Pancreas (tissue), 10 donors: ENCODE measurements around the gene IL4I1. TPM values are rescaled to one million over a fixed set of nuclear protein-coding genes. Genes with fewer than 3 reads are reported as not detected.

Experiments
- ATAC-seq, 4 donors: fragments of 200-7000 bp; cut with Tn5 transposase; one replicate each; pipeline versions ENCODE4 v1.8.0 to v1.9.1; 2020; ENCODE audit warnings: mild to moderate bottlenecking in 4 of 4, moderate library complexity in 4 of 4
- DNase-seq, 6 donors: peaks; one replicate each; pipeline ENCODE4 v3.0.0-alpha.2; 2020
- FAIRE-seq: peaks from 2 replicates; lab custom pipeline; 2012; peaks lifted over from hg19 to GRCh38; lab: Jason Lieb, UNC
- H3K27ac ChIP-seq, 4 donors: fragments of 200-600 bp; sonication (generic); 1 replicate in 3 of 4; 2 replicates in 1 of 4; pipeline versions ENCODE4 v1.5.0 to v1.8.0; 2020
- H3K27me3 ChIP-seq, 4 donors: fragments of 200-600 bp; one replicate each; pipeline ENCODE4 v1.8.0; 2021
- H3K36me3 ChIP-seq, 3 donors: fragments of 200-600 bp; sonication (generic) in 1 of 3; one replicate each; pipeline versions ENCODE4 v1.5.0 to v1.8.0; 2020 to 2021
- H3K4me1 ChIP-seq, 3 donors: fragments of 200-600 bp; one replicate each; pipeline ENCODE4 v1.8.0; 2021
- H3K4me3 ChIP-seq, 4 donors: fragments of 200-600 bp; sonication (generic) in 2 of 4; one replicate each; pipeline versions ENCODE4 v1.5.0 to v1.8.0; 2020 to 2021
- H3K9me3 ChIP-seq, 4 donors: fragments of 200-600 bp; one replicate each; pipeline ENCODE4 v1.8.0; 2021
- WGBS, 2 donors: extraction: QIAGEN DNeasy Blood & Tissue Kit; methylation state at CpG; one replicate each; pipeline ENCODE4 v1.1.7; 2013; 5-methylcytosine and 5-hydroxymethylcytosine counted together
- intact Hi-C, 3 donors: fragments of 100-400 bp; cut with DNase I; formaldehyde crosslinking; loops; one replicate each; pipeline versions ENCODE4 v1.11.1 to v1.14.2; 2022
- polyA plus RNA-seq, 2 donors: library from polyadenylated mRNA; stranded (reverse); fragments of 200-250 nt; gene quantifications; one replicate each; pipeline ENCODE4 v1.2.3, GENCODE V29; 2013
- total RNA-seq, 6 donors: library from RNA; stranded (reverse); fragmentation: NEBNext Ultra II Directional in 4 of 6; extraction: Animal tissue kit (Norgen Biotek cat#: 25700) in 4 of 6; gene quantifications; one replicate each; pipeline versions ENCODE4 v1.2.1 to v1.2.4, GENCODE V29; 2021 to 2023
- TF ChIP-seq, protein P1 (sequence below), 4 donors: fragments of 200-600 bp; sonication (generic) in 3 of 4; IDR thresholded peaks; one replicate each; pipeline versions ENCODE4 v1.5.0 to v1.8.0; 2021; ENCODE audit warnings: antibody characterized with exemption in 4 of 4
- donor health status: healthy with polysubstance abuse.
- donor health status: DM: no; HTN: no; CAD: no; lungs with moderate emphysema.
- donor health status: DM: no; HTN: no; CAD: no.
- donor health status: control.
- donor health status: control.
- donor health status: Bipolar disorder and iron deficiency.
- donor health status: DM: yes; HTN: yes; CAD: no.
- donor health status: DM: no; HTN: no; CAD: no.
- donor health status: DM: no; HTN: no; CAD: no.
- donor health status: DM: yes; HTN: yes; CAD: no.

IL4I1 gene
- total and polyA plus RNA-seq, 8 donors: 0.23 to 4.0 (median 0.63) TPM

DNA sequence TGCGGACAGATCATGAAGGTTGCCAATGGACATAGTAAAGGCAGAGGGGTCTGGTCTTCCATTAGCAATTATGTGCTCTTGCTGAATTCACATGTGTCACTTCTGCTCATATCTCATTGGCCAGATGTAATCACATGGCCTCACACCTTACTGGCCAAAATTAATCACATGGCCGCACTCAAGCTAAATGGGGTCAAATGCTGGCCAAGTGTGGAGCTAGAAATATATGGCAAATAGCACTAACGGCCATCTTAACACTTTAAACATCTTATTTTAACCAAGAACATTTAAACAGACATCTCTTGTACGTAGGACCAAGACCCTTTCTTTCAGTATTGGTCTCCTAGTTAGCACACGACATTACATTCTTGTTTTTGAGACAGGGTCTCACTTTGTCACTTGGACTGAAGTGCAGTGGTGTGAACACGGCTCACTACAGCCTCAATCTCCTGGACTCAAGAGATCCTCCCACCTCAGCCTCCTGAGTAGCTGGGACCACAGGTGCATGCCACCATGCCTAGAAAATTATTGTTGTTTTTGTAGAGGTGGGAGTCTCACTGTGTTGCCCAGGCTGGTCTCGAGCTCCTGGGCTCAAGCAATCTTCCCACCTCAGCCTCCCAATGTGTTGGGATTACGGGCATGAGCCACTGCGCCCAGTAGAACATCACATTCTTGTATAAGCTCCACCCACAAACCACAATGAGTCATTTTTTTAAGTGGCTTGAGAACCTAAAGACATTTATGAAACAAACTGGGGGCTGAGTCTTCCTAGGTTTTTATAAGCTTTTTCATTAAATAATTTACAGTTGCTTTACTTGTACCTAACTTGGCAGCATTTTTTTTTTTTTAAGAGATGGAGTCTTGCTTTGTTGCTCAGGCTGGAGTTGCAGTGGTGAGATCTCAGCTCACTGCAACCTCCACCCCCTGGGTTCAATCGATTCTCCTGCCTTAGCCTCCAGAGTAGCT lies 48.7 kb downstream of the IL4I1 start:
- H3K9me3 ChIP-seq: no peaks in the 10 kb centered on the region
- no peak overlapping the region for H3K27ac ChIP-seq
- DNase-seq (no peak), ATAC-seq (no peak), FAIRE-seq (no peak)
- H3K27me3 ChIP-seq: no peaks in the 10 kb centered on the region
- H3K4me1 ChIP-seq: peaks cover 0 to 9% (median 0%) of the 10 kb centered on the region in 3 donors
- H3K36me3 ChIP-seq: no peaks in the 10 kb centered on the region
- intact Hi-C loops: no loop called here
- TF ChIP-seq, protein P1, sequence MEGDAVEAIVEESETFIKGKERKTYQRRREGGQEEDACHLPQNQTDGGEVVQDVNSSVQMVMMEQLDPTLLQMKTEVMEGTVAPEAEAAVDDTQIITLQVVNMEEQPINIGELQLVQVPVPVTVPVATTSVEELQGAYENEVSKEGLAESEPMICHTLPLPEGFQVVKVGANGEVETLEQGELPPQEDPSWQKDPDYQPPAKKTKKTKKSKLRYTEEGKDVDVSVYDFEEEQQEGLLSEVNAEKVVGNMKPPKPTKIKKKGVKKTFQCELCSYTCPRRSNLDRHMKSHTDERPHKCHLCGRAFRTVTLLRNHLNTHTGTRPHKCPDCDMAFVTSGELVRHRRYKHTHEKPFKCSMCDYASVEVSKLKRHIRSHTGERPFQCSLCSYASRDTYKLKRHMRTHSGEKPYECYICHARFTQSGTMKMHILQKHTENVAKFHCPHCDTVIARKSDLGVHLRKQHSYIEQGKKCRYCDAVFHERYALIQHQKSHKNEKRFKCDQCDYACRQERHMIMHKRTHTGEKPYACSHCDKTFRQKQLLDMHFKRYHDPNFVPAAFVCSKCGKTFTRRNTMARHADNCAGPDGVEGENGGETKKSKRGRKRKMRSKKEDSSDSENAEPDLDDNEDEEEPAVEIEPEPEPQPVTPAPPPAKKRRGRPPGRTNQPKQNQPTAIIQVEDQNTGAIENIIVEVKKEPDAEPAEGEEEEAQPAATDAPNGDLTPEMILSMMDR (IDR thresholded peaks at IDR 0.05): no peak
- WGBS, 2 donors: 94% methylated on average over 10 of the region's 10 CpGs
- no peak overlapping the region for H3K4me3 ChIP-seq

DNA sequence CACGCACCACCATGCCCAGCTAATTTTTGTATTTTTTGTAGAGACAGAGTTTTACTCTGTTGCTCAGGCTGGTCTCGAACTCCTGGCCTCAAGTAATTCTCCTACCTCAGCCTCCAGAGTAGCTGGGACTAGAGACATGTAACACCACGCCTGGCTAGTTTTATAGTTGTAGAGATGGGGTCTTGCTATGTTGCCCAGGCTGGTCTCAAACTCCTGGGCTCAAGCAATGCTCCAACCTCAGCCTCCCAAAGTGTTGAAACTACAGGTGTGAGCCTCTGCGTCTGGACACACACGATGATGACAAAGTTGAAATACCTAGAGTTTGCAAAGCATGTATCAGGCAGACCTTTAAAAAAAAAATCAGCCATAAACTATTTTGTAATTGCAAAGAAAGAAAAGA lies 50.3 kb downstream of the IL4I1 start:
- Histone ChIP-seq H3K27me3 (no peaks in the 10 kb centered on the region), H3K36me3 (no peaks in the 10 kb centered on the region), H3K27ac (no peak overlapping the region), H3K4me1 (peaks cover 0 to 6% (median 0%) of the 10 kb centered on the region in 3 donors), H3K9me3 (no peaks in the 10 kb centered on the region), H3K4me3 (no peak overlapping the region)
- DNase-seq (no peak), ATAC-seq (no peak), FAIRE-seq (no peak)
- TF ChIP-seq, protein P1 (IDR thresholded peaks at IDR 0.05): no peak
- intact Hi-C loops: no loop called here
- 67 to 84% methylated on average over 5 of the region's 5 CpGs for WGBS, 2 donors

DNA sequence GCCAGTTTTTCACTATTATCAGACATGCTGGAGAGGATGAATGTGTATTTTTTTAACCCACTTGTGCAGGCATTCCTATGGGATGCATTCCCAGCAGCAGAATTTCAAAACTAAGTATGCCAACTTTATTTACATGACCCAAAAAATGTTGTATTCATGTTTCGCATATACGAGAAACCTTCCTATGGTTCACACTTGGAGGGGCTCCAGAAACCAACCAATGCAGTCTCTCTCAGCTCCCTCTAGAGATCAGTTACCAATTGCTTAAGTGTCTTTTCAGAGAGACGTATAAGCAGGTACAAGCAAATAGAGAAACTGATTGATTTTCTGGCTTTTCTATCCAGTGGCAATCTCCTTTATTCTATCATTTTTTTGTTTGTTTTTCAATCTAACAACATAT lies 51.3 kb downstream of the IL4I1 start:
- intact Hi-C loops: no loop called here
- FAIRE-seq: no peak

DNA sequence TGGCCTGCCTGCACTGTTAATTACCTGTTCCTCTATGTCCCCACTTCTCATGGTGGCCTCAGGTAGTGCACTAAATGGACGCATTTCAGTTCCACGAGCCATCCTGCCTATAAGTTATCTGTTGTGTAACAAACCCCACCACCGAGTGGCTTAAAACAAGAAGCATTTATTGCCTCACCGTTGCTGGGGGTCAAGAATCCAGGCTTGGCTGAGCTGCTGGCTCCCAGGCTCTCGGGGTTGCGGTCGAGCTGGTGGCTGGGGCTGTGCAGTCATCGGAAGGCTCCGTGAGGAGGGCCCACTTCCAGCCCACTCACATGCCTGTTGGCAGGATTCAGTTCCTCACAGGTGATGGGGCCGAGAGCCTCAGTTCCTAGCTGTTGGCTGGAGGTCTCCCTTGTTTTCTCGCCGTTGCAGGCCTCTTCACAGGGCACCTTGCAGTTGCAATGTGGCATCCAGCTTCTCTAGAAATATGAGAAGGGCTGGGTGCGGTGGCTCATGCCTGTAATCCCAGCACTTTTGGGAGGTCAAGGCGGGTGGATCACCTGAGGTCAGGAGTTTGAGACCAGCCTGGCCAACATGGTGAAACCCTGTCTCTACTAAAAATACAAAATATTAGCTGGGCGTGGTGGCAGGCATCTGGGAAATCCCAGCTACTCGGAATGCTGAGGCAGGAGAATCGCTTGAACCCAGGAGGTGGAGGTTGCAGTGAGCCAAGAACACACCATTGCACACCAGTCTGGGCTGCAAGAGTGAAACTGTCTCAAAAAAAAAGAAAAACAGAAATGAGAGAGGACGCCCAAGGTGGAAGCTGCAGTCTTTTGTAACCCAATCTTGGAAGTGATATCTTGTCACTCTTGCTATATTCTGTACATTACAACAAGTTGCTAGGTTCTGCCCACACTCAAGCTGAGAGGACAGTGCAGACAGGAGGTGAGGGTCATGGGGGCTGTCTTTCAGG lies 52.3 kb downstream of the IL4I1 start:
- intact Hi-C loops: no loop called here
- ATAC-seq: no peak
- WGBS, 2 donors: 87 to 88% methylated on average over 18 of the region's 18 CpGs
- TF ChIP-seq, protein P1 (IDR thresholded peaks at IDR 0.05): no peak
- H3K4me3 ChIP-seq: no peak overlapping the region
- no peak for DNase-seq
- no peak for FAIRE-seq
- H3K27me3 ChIP-seq: no peaks in the 10 kb centered on the region
- H3K4me1 ChIP-seq: no peaks in the 10 kb centered on the region
- no peak overlapping the region for H3K27ac ChIP-seq
- no peaks in the 10 kb centered on the region for H3K9me3 ChIP-seq
- H3K36me3 ChIP-seq: peaks cover 0 to 13% (median 0%) of the 10 kb centered on the region in 3 donors

More for the DNA sequence above, 51.3 kb downstream of the IL4I1 start:
- DNase-seq (no peak), ATAC-seq (no peak)
- TF ChIP-seq, protein P1 (IDR thresholded peaks at IDR 0.05): no peak
- Histone ChIP-seq H3K27ac (no peak overlapping the region), H3K9me3 (no peaks in the 10 kb centered on the region), H3K4me3 (no peak overlapping the region), H3K27me3 (no peaks in the 10 kb centered on the region), H3K36me3 (peaks cover 0 to 7% (median 0%) of the 10 kb centered on the region in 3 donors), H3K4me1 (peaks cover 0 to 6% (median 0%) of the 10 kb centered on the region in 3 donors)
- WGBS, 2 donors: 40 to 48% methylated on average over 3 of the region's 3 CpGs
